ENCODE data around the gene ADAMTS17.

DNA sequence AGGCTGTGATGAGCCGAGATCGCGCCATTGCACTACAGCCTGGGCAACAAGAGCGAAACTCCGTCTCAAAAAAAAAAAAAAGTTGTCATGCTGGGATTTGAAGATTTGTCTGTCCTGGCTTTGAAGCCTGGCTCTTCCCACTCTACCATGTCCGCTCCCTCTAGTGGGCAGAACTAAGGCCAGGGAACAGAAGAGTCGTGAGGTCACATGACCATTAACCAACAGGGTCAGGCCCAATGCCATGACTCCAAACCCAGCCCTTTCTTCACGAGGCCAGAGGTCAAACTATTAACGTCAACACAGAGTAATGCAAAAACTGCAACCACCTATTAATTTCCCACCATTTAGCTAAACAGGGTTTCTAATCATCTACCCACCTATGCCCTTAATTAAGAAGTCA lies 212.1 kb downstream of the ADAMTS17 start:
- no peak for TF ChIP-seq POLR2A (IDR thresholded peaks at IDR 0.05)
- TF ChIP-seq, protein P1, sequence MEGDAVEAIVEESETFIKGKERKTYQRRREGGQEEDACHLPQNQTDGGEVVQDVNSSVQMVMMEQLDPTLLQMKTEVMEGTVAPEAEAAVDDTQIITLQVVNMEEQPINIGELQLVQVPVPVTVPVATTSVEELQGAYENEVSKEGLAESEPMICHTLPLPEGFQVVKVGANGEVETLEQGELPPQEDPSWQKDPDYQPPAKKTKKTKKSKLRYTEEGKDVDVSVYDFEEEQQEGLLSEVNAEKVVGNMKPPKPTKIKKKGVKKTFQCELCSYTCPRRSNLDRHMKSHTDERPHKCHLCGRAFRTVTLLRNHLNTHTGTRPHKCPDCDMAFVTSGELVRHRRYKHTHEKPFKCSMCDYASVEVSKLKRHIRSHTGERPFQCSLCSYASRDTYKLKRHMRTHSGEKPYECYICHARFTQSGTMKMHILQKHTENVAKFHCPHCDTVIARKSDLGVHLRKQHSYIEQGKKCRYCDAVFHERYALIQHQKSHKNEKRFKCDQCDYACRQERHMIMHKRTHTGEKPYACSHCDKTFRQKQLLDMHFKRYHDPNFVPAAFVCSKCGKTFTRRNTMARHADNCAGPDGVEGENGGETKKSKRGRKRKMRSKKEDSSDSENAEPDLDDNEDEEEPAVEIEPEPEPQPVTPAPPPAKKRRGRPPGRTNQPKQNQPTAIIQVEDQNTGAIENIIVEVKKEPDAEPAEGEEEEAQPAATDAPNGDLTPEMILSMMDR (IDR thresholded peaks at IDR 0.05), result no peak

Data from testis (tissue), 2 donors.